Esophagus (tissue), 2 donors: Measurements from ENCODE around the gene ZFYVE28. TPM values are rescaled to one million over a fixed set of nuclear protein-coding genes. Genes with fewer than 3 reads are reported as not detected.

Source experiments
- H3K27ac ChIP-seq, 2 donors: one replicate each; pipeline ENCODE4 v1.5.1; 2013; ENCODE audit warnings: low read depth in 2 of 2, mild to moderate bottlenecking in 2 of 2, inconsistent platforms in 1 of 2, low read length in 1 of 2, moderate library complexity in 1 of 2
- H3K27me3 ChIP-seq, 2 donors: one replicate each; pipeline ENCODE4 v1.6.1; 2013; ENCODE audit warnings: low read length in 2 of 2, control low read depth in 1 of 2, mild to moderate bottlenecking in 1 of 2; ENCODE audit not compliant: insufficient read depth in 2 of 2, control insufficient read depth in 1 of 2
- H3K36me3 ChIP-seq, 2 donors: one replicate each; pipeline ENCODE4 v1.6.1; 2013; ENCODE audit warnings: low read length in 1 of 2; ENCODE audit not compliant: control insufficient read depth in 2 of 2, insufficient read depth in 2 of 2
- H3K4me1 ChIP-seq, 2 donors: one replicate each; pipeline ENCODE4 v1.6.1; 2013; ENCODE audit warnings: low read length in 1 of 2; ENCODE audit not compliant: control insufficient read depth in 2 of 2, insufficient read depth in 2 of 2
- H3K4me3 ChIP-seq, 2 donors: one replicate each; pipeline ENCODE4 v1.5.1; 2013; ENCODE audit warnings: low read length in 2 of 2, mild to moderate bottlenecking in 2 of 2, low read depth in 1 of 2, moderate library complexity in 1 of 2
- H3K9me3 ChIP-seq, 2 donors: one replicate each; pipeline ENCODE4 v1.6.1; 2013; ENCODE audit warnings: mild to moderate bottlenecking in 2 of 2, low read depth in 1 of 2, low read length in 1 of 2, moderate library complexity in 1 of 2; ENCODE audit not compliant: control insufficient read depth in 2 of 2, insufficient read depth in 1 of 2
- WGBS, 2 donors: extraction: QIAGEN DNeasy Blood & Tissue Kit; methylation state at CpG; one replicate each; pipeline ENCODE4 v1.1.7; 2013; 5-methylcytosine and 5-hydroxymethylcytosine counted together
- polyA plus RNA-seq, 2 donors: library from polyadenylated mRNA; stranded (reverse); fragments of 200-250 nt; gene quantifications; one replicate each; pipeline ENCODE4 v1.2.3, GENCODE V29; 2013
- donor health status: healthy with polysubstance abuse.
- donor health status: Bipolar disorder and iron deficiency.

The ZFYVE28 gene
- polyA plus RNA-seq, 2 donors = 5.2 to 5.4 TPM

- Histone ChIP-seq H3K27me3 (no peaks in the 10 kb centered on the region), H3K4me3 (no peak overlapping the region), H3K4me1 (peaks cover 6 to 9% of the 10 kb centered on the region in 2 donors), H3K27ac (no peak overlapping the region), H3K9me3 (no peaks in the 10 kb centered on the region), H3K36me3 (no peaks in the 10 kb centered on the region)
- WGBS, 2 donors = 83 to 86% methylated on average over 19 of the region's 19 CpGs
These were observed 153.0 kb downstream of the ZFYVE28 start for GRCh38 chr4:2265113-2266110.

DNA sequence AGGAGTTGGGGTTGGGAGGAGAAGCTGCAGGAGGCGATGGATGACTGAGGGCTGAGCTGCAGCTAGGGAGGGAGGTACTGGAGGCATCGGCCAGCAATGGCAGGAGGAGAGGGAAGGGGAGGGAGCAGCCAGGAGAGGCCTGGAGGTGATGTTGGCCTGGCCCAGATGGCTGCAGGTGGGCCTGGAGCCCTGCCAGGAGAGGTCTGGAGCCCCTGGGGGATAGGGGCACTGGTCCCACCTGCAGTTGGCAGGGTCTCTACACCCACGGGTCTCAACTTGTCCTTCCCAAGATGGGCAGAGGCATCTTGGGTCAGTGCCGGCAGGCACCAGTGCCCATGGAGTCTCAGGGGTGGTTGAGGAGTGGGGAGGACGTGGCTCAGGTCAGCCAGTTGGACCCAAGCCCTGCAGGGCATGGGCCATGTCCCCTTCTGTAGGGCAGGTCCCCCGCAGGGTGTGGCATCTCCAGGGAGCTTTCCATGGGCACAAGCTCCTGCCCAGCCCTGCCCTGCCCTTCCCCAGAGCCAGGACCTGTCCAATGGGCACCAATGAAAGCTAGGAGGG is 153.9 kb downstream of the ZFYVE28 start:
- no peak overlapping the region for H3K4me3 ChIP-seq
- H3K27me3 ChIP-seq = no peaks in the 10 kb centered on the region
- H3K36me3 ChIP-seq = no peaks in the 10 kb centered on the region
- H3K9me3 ChIP-seq = no peaks in the 10 kb centered on the region
- peaks cover 9 to 17% of the 10 kb centered on the region in 2 donors for H3K4me1 ChIP-seq
- H3K27ac ChIP-seq = no peak overlapping the region
- 72 to 76% methylated on average over 6 of the region's 6 CpGs for WGBS, 2 donors

DNA sequence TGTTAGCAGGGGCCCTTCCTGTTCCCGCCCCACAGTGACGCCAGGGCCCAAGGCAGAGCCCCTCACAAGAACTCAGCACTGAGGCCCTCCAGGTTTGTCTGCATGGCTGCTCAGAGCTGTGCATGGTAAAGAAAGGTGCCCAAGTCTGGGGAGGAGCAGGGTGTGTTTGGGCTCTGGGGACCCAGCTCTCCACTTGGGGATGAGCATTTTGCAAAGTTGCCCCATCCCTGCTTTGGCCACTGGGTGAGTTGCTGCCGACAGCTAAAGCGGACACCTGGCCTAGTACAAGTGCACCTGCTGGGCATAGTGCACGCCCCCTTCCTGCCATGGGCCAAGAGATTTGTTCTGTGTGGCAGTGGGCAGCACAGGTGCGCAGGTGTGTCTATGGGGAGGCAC is 154.5 kb downstream of the ZFYVE28 start:
- Histone ChIP-seq H3K4me1 (peaks cover 12 to 24% of the 10 kb centered on the region in 2 donors), H3K27ac (no peak overlapping the region), H3K36me3 (peaks cover 0 to 2% of the 10 kb centered on the region in 2 donors), H3K27me3 (no peaks in the 10 kb centered on the region), H3K4me3 (no peak overlapping the region), H3K9me3 (no peaks in the 10 kb centered on the region)
- 79 to 83% methylated on average over 6 of the region's 6 CpGs for WGBS, 2 donors

DNA sequence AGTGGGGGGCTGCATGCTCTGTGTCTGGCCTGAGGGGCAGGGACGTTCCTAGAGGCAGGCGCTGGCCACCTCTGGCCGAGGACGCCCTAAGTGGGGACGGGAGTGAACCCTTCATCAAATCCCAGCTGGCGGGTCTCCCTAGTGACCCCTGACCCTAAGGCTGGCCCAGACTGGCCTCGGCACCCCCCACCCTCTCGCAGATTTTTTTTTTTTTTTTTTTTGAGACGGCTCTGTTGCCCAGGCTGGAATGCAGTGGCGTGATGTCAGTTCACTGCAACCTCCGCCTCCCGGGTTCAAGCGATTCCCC is 155.5 kb downstream of the ZFYVE28 start:
- Histone ChIP-seq H3K27me3 (no peaks in the 10 kb centered on the region), H3K4me1 (peaks cover 15 to 30% of the 10 kb centered on the region in 2 donors), H3K9me3 (no peaks in the 10 kb centered on the region), H3K36me3 (peaks cover 0 to 10% of the 10 kb centered on the region in 2 donors), H3K27ac (peak overlapping the region; percentile 93), H3K4me3 (peak overlapping the region; percentile 41 to 59)
- WGBS, 2 donors = 41 to 42% methylated on average over 11 to 13 of the region's 13 CpGs

DNA sequence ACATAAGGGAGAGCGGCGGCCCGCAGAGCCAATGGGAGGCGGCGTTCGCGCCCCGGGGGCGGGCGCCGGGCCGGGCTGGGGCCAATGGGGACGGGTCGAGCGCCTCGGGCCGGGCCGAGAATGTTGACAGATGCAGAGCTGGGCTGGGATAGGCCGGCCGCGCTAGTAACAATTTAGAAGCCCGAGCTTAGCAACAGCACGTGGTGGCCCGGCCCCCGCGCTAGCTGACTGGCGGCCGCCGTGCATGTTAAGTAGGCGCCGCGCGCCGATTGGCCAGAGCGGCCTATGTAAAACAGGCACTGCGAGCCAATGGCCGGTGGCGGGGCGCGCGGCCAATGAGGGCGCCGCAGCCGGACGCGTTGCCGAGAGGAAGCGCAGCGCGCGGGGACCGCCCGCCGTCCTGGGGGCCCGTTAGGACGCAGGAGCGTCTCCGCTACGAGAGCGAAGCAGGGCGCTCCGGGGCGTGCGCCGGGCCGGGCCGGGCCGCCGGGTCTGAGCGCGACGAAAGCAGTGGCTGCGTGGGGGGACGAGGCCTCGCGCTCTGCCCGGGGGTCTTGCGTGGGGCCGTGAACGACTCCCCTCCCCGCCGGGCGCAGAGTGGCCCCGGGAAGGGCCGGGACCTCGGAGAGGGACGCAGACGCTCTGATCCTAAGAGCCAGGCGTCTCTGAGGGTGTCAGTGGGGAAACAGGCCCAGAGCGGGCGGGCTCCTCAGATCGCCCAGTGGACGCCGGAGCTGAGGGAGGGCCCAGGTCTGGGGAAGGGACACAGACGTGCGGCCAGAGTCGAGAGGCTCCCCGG is 156.1 kb downstream of the ZFYVE28 start:
- peaks cover 15 to 30% of the 10 kb centered on the region in 2 donors for H3K4me1 ChIP-seq
- peaks cover 0 to 13% of the 10 kb centered on the region in 2 donors for H3K36me3 ChIP-seq
- peak overlapping the region; percentile 59 to 80 for H3K4me3 ChIP-seq
- no peaks in the 10 kb centered on the region for H3K9me3 ChIP-seq
- H3K27ac ChIP-seq = peak overlapping the region; percentile 93
- 0% methylated on average over 88 to 98 of the region's 98 CpGs for WGBS, 2 donors
- H3K27me3 ChIP-seq = no peaks in the 10 kb centered on the region

DNA sequence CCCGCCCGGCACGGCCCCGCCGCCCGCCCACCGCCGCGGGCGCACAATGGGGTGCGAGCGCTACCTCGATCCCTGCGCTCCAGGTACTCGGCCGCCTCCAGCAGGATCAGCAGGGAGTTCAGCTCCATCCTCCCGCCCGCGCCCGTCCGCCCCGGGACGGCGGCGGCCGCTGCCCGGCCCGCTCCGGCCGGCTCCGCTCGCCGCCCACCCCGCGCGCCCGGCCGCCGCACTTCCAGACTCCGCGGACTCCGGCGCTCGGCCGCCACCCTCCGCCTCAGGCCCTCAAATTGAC is 156.6 kb downstream of the ZFYVE28 start, which contains the start of gene MXD4:
Gene MXD4 (minus strand): TSS at position 257 of the 292 bp plus-strand sequence. CDS start 129 bp downstream, at position 128.
- 0 to 1% methylated on average over 38 to 46 of the region's 46 CpGs for WGBS, 2 donors
- H3K27me3 ChIP-seq = no peaks in the 10 kb centered on the region
- no peaks in the 10 kb centered on the region for H3K9me3 ChIP-seq
- H3K4me3 ChIP-seq = peak within 1 kb of the TSS; percentile 80
- H3K27ac ChIP-seq = peak within 1 kb of the TSS; percentile 93
- peaks cover 0 to 13% of the 10 kb centered on the region in 2 donors for H3K36me3 ChIP-seq
- H3K4me1 ChIP-seq = peaks cover 15 to 30% of the 10 kb centered on the region in 2 donors

DNA sequence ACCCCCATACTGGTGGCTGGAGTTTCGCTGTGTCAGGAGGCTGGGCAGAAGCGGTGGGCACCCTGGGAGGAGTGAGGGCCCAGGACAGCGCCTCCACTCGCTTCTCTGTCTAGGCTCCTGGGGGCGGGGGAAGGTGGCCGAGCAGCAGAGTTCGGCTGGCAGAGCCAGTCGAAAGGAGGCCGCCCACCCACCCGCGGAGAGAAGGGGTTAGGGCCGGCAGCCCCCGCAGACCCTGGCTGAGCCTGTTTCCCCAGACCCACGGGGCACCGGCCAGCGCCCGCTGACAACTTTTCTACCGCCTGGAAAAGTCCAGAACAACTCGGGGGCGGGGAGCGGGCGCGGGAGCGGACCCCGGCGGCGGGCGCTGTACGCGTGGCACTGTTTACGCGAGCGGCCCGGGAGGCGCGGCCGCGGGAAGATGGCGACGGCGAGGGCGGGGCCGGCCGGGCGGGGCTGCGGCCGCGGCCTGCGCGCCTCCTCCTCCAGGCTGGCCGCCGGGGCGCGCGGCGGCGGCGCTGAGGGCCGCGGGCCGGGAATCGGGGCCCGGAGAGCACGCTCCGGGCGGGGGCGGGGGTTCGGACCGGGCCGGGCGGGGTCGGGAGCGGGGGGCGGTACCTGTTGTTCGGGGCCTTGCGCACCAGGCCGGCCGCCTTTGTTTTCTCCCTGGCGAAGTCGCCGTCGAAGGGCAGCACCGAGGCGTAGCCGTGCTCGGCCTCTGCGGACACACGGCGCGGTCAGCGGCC is 157.2 kb downstream of the ZFYVE28 start:
- Histone ChIP-seq H3K4me3 (peak overlapping the region; percentile 80), H3K27ac (peak overlapping the region; percentile 88 to 93), H3K9me3 (no peaks in the 10 kb centered on the region), H3K27me3 (no peaks in the 10 kb centered on the region), H3K4me1 (peaks cover 20 to 30% of the 10 kb centered on the region in 2 donors), H3K36me3 (peaks cover 0 to 13% of the 10 kb centered on the region in 2 donors)
- 1% methylated on average over 30 to 91 of the region's 91 CpGs for WGBS, 2 donors

- Histone ChIP-seq H3K36me3 (peaks cover 0 to 13% of the 10 kb centered on the region in 2 donors), H3K4me1 (peaks cover 24 to 37% of the 10 kb centered on the region in 2 donors), H3K27me3 (no peaks in the 10 kb centered on the region), H3K27ac (peak overlapping the region; percentile 88 to 93), H3K4me3 (peak overlapping the region; percentile 80), H3K9me3 (no peaks in the 10 kb centered on the region)
- WGBS, 2 donors = 25 to 28% methylated on average over 19 to 23 of the region's 23 CpGs
These were observed 157.9 kb downstream of the ZFYVE28 start for GRCh38 chr4:2260344-2261109.
